Hepatocyte (in vitro differentiated cells): Measurements from ENCODE around the gene H2AZ1. TPM values are rescaled to one million over a fixed set of nuclear protein-coding genes. Genes with fewer than 3 reads are reported as not detected.

ENCODE experiments used
- DNase-seq: peaks from one replicate; pipeline ENCODE4 v3.0.0-alpha.2; 2016; ENCODE audit warnings: low spot score
- H2AFZ ChIP-seq: fragments of 200-600 bp; sonication (generic); 2 replicates; pipeline ENCODE4 v1.6.0; 2016; ENCODE audit warnings: antibody characterized with exemption, mild to moderate bottlenecking
- H3K27ac ChIP-seq: fragments of 200-600 bp; sonication (generic); 2 replicates; pipeline ENCODE4 v1.5.1; 2016; ENCODE audit warnings: mild to moderate bottlenecking
- H3K27me3 ChIP-seq: fragments of 200-600 bp; sonication (generic); 2 replicates; pipeline ENCODE4 v1.6.1; 2016
- H3K36me3 ChIP-seq: fragments of 200-600 bp; sonication (generic); replicated peaks from 2 replicates; pipeline ENCODE4 v1.5.1; 2016; ENCODE audit warnings: low read depth; ENCODE audit not compliant: insufficient read depth
- H3K4me1 ChIP-seq: fragments of 200-600 bp; sonication (generic); 2 replicates; pipeline ENCODE4 v1.5.1; 2016; ENCODE audit warnings: mild to moderate bottlenecking, moderate library complexity; ENCODE audit not compliant: insufficient read depth
- H3K4me2 ChIP-seq: fragments of 200-600 bp; sonication (generic); 2 replicates; pipeline ENCODE4 v1.6.0; 2016
- H3K4me3 ChIP-seq: fragments of 200-600 bp; sonication (generic); 2 replicates; pipeline ENCODE4 v1.5.1; 2016; ENCODE audit warnings: mild to moderate bottlenecking
- H3K79me2 ChIP-seq: fragments of 200-600 bp; sonication (generic); 2 replicates; pipeline ENCODE4 v1.6.0; 2017; ENCODE audit warnings: mild to moderate bottlenecking
- H3K9me2 ChIP-seq: fragments of 200-600 bp; sonication (generic); replicated peaks from 2 replicates; pipeline ENCODE4 v1.6.0; 2017; ENCODE audit warnings: mild to moderate bottlenecking; ENCODE audit not compliant: insufficient read depth
- H3K9me3 ChIP-seq: fragments of 200-600 bp; sonication (generic); 2 replicates; pipeline ENCODE4 v1.5.1; 2016; ENCODE audit warnings: low read depth, mild to moderate bottlenecking
- H4K20me1 ChIP-seq: fragments of 200-600 bp; sonication (generic); 2 replicates; pipeline ENCODE4 v1.6.0; 2016; ENCODE audit warnings: mild to moderate bottlenecking; ENCODE audit not compliant: insufficient read depth, poor library complexity, severe bottlenecking
- CTCF ChIP-seq: fragments of 200-600 bp; sonication (generic); IDR thresholded peaks from 2 replicates; pipeline ENCODE4 v1.5.1; 2016; ENCODE audit warnings: antibody characterized with exemption, mild to moderate bottlenecking; ENCODE audit not compliant: poor library complexity
- EZH2 ChIP-seq: fragments of 200-600 bp; sonication (generic); IDR thresholded peaks from 2 replicates; pipeline ENCODE4 v1.6.1; 2016; ENCODE audit warnings: antibody characterized with exemption, mild to moderate bottlenecking, borderline replicate concordance
- EZH2phosphoT487 ChIP-seq: fragments of 200-600 bp; sonication (generic); IDR thresholded peaks from one replicate; pipeline ENCODE4 v1.6.1; 2018; ENCODE audit warnings: antibody characterized with exemption, mild to moderate bottlenecking, low read depth, moderate library complexity; ENCODE audit not compliant: unreplicated experiment, severe bottlenecking
- WGBS: methylation state at CpG from one replicate; pipeline ENCODE4 v1.1.6; 2016; ENCODE audit warnings: low lambda C conversion rate; ENCODE audit errors: missing lambda C conversion rate; 5-methylcytosine and 5-hydroxymethylcytosine counted together
- polyA plus RNA-seq: library from polyadenylated mRNA; unstranded; fragments of >200 nt; fragmentation: Nextera tagmentation; extraction: Ambion mirVana; gene quantifications from 2 replicates; pipeline ENCODE4 v1.2.1, GENCODE V29; 2016
- total RNA-seq: library from RNA; depleted of rRNA; stranded (reverse); fragments of >200 nt; gene quantifications from 2 replicates; pipeline ENCODE4 v1.2.3, GENCODE V29; 2014

H2AZ1 gene
- total and polyA plus RNA-seq, 2 experiments from 2014 or later = 339 to 363 TPM

DNA sequence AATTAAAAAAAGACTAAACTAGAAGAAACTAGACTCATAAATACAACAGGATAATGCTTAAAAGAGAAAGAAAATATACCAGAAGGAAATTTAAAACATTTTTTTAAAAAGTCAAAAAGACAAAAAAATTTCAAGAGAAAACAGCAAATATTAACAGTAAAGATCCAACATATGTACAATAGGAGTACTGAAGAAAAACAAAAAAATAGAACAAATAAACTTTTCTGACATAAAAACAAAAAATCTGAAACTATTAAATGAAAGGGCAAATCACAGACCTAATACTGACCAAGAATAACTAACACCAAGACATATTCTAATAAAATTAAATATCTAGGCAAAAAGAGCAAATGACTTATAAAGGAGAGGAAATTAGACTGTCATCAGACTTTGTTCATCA, 15.2 kb downstream of the H2AZ1 start:
- Histone ChIP-seq H3K79me2 (peaks cover 97% of the 10 kb centered on the region), H3K4me2 (no peak overlapping the region), H3K4me3 (no peak overlapping the region), H3K27me3 (no peaks in the 10 kb centered on the region), H4K20me1 (peaks cover 5% of the 10 kb centered on the region), H3K4me1 (no peaks in the 10 kb centered on the region), H3K9me2 (no peaks in the 10 kb centered on the region), H2AFZ (no peak overlapping the region), H3K36me3 (no peaks in the 10 kb centered on the region), H3K9me3 (peaks cover 13% of the 10 kb centered on the region), H3K27ac (no peak overlapping the region)
- TF ChIP-seq CTCF = no peak
- no peak for TF ChIP-seq EZH2phosphoT487
- no peak for TF ChIP-seq EZH2
- DNase-seq = no peak

DNA sequence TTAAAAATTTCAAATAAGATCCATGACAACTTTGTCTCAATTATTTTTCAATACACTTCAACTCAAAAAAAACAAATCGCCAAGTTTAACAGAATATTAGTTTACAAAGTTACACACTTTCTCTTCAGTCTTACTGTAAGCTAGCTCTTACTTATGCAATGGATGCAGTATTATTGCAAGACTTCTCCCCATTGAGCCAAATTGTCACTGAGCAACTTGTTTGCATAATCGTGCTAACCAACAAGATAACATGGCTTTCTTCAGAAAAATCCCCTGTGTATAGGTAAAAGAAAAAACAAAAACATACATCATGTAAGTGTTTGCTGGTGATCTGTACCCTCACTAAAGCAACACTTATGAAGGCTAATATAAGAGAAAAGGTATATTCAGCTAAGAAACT, 22.5 kb downstream of the H2AZ1 start:
- Histone ChIP-seq H3K9me2 (no peaks in the 10 kb centered on the region), H3K9me3 (no peaks in the 10 kb centered on the region), H3K36me3 (no peaks in the 10 kb centered on the region), H3K27ac (no peak overlapping the region), H3K4me2 (no peak overlapping the region), H3K27me3 (no peaks in the 10 kb centered on the region), H4K20me1 (no peaks in the 10 kb centered on the region), H3K4me1 (no peaks in the 10 kb centered on the region), H3K79me2 (peaks cover 52% of the 10 kb centered on the region), H3K4me3 (no peak overlapping the region), H2AFZ (no peak overlapping the region)
- no peak for DNase-seq
- TF ChIP-seq CTCF (no peak), EZH2 (no peak), EZH2phosphoT487 (no peak)
- WGBS = 79% methylated on average over 2 of the region's 2 CpGs

- H3K4me2 ChIP-seq = no peak overlapping the region
- H3K9me2 ChIP-seq = no peaks in the 10 kb centered on the region
- no peaks in the 10 kb centered on the region for H4K20me1 ChIP-seq
- H3K27me3 ChIP-seq = no peaks in the 10 kb centered on the region
- H2AFZ ChIP-seq = no peak overlapping the region
- H3K27ac ChIP-seq = no peak overlapping the region
- WGBS = 99% methylated on average over 3 of the region's 3 CpGs
- H3K4me1 ChIP-seq = no peaks in the 10 kb centered on the region
- H3K36me3 ChIP-seq = no peaks in the 10 kb centered on the region
- peaks cover 4% of the 10 kb centered on the region for H3K79me2 ChIP-seq
- no peaks in the 10 kb centered on the region for H3K9me3 ChIP-seq
- no peak for DNase-seq
- no peak overlapping the region for H3K4me3 ChIP-seq
- TF ChIP-seq CTCF (no peak), EZH2phosphoT487 (no peak), EZH2 (no peak)
These were observed 28.9 kb downstream of the H2AZ1 start for GRCh38 chr4:99921174-99921573.

GRCh38 chr4:99918656-99919055, 31.4 kb downstream of the H2AZ1 start:
- DNase-seq = peak; percentile 59
- Histone ChIP-seq H3K4me1 (no peaks in the 10 kb centered on the region), H3K36me3 (no peaks in the 10 kb centered on the region), H4K20me1 (no peaks in the 10 kb centered on the region), H3K4me2 (no peak overlapping the region), H3K79me2 (no peaks in the 10 kb centered on the region), H2AFZ (no peak overlapping the region), H3K4me3 (no peak overlapping the region), H3K9me2 (no peaks in the 10 kb centered on the region), H3K27me3 (no peaks in the 10 kb centered on the region), H3K9me3 (no peaks in the 10 kb centered on the region), H3K27ac (peak overlapping the region; percentile 77)
- WGBS = 90% methylated on average over 2 of the region's 2 CpGs
- no peak for TF ChIP-seq CTCF
- TF ChIP-seq EZH2 = no peak
- TF ChIP-seq EZH2phosphoT487 = no peak
